ENCODE measurements around the gene TOX3.

The TOX3 gene

DNA sequence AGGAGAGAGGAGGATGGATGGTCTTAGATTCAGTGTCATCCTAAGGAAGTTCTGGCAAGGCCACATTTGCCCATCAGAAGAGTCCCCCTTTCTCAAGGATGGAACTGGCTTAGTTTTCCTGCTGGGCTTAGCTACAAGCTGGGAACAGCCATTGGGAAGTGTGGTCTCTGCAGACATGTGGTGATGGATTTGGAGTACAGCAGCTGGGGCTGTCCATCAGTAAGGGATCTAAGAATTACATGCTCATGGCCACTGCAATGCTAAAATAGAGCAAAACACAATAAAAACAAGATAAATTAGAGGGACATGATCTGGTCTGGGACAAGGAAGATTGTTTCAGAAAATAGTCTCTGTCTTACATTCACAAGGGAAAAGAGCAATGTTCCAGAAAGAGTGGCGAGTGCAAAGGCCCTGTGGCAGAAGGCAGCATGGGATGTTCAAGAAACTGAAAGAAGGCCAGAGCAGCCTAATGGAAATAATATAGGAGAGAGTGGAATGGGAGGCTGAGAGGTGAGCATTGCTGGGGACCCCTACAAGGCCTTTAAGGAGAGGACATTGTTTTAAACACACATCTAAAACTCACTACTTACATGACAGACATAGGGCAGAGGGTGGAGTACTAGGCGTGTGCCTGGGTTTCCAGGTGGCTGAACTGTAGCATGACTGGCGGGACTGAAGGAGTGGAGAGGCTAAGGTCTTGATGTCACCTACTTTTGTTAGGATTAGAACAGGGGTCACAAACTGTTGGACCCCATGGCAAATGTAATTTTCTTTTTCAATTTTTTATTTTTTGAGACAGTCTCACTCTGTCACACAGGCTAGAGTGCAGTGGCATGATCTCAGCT, 17.0 kb upstream of the TOX3 start:
- DNase-seq (ENCODE audit: low read depth): no peak

DNA sequence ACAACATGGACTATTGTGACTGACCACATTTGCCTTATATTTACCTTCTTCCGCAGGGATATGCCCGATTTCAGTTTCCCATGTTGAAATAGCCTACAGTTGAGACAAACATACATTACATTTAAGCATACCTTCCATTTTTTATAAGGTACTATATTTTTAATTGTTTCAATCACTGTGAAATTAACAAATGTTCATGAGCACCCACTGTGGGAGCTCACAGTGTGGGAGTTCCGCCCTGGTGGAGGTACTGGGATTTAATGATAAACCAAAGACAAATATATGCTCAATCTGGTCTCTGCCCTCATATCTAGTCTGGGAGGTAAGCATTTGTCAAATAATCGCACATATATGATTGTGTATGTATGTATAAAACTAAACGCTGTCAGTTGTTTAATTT, 15.8 kb upstream of the TOX3 start:
- DNase-seq (ENCODE audit: low read depth): no peak

DNA sequence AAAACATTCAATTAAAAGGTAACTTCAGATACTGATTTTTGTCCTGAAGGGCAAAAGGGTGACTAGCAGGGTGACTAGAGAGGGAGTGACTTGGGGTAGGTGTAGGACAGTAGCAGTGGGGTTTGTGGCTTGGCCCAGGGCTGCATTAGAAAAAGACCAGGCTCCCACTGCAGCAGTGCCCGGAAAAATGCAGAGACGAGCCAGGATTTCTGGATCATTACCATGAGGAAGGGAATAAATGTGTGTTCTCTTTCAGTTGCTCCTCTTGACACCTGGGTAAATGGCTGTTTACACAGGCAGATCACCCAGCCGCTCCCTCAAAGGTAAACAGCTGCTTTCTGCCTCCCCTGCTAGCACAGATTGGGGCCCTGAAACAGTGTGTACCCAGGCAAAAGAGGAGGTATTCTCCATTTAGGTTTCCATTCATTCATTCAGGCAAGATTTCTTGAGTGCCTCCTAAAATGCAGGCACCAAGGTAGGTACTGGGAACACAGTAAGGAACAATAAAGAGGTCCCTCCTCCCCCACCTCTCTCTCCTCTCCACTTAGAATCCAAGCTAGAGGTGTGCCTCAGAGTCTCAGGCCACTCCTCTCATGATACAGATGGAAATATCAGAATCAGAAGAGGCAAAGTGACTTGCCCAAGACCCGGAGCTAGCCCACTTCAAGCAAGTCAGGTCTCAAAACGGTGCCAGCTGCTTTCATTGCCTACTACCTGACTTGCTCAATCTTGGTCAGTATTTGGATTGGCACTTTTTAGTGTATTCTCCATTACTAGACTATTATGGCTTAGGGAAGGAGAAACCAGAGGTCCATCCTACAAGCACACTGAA, 15.2 kb upstream of the TOX3 start:
- DNase-seq (ENCODE audit: low read depth): no peak

DNA sequence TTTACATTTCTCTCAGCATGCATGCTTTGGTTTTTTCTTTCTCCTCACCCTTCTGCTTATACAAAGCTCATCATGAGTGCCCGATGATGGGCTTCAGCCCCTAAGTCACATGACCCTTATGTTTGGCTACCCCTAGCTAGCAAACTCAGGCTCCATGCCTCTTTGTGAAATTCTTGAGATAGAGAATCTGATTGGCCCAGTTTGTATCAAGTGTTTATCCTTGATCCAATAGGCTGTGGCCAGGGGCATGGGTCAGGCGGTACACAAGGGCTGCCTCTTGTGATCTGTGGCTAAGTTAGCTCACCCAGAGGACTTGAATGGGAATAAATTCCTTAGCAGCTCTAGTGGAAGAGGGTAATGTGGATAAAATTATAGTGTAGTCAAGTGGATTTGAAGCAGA, 11.5 kb upstream of the TOX3 start:
- DNase-seq (ENCODE audit: low read depth): no peak

DNA sequence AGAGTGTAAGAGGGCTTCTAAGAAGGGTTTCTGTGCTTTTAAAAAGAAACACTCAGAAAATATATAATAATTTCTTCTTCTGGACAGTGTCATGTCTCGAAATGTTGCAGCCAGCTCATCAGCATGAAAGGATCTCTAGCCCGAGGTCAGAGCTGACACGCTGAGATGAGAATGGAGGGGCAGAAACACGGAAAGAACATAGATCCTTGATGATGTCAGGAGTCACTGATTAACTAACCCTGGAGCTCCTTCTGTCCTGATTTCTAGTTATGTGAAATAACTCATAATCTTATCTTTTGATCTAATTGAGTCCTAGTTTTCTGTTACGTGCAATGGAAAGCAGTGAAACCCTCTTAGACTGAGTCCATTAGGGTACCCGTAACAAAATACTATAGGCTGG, 10.3 kb upstream of the TOX3 start:
- no peak for DNase-seq (ENCODE audit: low read depth)

DNA sequence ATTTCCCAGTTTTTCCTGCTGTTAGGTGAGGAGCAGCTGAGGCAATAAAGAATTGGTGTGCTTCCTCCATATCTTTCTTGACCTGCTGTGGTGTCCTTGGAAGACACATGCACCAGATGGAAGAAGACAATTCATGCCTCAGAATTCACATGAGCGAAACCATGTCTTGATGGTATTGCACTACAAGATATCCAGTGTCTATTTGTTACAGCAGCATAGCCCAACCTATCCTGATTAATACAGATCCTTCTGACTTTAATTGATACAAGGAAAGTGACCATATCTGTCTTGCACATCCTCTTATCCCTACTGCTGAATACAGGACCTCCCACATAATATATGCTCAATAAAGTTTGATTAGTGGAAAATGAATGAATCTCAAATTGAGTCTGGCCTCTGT, 9.1 kb upstream of the TOX3 start:
- DNase-seq (ENCODE audit: low read depth): no peak

DNA sequence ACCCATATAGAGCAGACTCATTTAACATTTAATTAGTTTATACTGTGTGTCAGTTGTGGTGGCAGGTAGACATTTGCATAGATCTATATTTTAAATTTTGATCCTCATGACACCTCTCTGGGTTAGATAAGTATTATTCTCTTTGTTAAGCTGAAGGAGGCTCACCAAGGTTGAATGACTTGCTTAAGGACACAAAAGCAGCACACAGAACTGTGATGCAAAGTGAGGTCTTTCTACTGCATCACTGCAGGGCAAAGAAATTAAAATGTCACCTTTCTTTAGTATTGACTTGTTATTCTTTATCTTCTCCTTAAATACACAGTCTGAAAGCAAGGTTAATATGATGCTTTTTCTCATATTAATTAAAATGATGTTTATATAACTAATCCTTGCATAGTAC, 8.6 kb upstream of the TOX3 start:
- no peak for DNase-seq (ENCODE audit: low read depth)

DNA sequence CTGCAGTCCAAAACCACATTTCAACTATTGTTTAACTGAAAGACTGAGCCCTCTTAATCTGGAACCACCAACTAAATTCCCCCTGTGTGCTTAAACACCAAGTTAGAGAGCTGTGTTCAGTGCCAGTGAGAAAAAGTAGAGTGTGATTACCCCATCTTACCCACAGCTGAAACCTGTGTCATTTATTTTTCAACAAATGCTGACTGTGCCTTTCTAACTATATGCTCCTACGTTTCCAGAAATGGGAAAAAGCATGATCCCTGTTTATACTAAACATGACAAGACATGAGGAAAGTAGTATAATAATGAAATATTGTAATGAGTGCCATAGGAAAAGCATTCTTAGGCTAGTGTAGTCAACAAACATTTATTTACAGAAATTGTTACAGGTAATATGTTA, 7.4 kb upstream of the TOX3 start:
- DNase-seq (ENCODE audit: low read depth): no peak

DNA sequence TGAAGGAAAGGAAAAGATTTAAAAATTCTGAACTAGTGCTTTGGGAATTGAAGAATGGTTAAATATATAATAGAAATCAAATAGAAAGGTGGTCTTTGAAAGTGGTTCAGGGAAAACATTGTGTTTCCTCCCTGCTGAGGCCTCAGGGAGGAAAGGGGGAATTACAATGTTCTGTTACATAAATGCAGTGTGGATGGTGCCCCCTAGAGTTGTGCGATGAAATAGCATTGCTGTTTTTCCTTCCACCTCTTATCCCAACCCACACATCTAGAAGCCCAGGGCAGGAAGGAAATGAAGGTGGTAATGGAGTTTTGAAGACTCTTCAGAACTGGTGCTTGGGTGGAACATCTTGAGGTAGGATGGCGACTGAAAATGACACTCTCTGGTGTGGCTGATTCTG, 6.4 kb upstream of the TOX3 start:
- no peak for DNase-seq (ENCODE audit: low read depth)

DNA sequence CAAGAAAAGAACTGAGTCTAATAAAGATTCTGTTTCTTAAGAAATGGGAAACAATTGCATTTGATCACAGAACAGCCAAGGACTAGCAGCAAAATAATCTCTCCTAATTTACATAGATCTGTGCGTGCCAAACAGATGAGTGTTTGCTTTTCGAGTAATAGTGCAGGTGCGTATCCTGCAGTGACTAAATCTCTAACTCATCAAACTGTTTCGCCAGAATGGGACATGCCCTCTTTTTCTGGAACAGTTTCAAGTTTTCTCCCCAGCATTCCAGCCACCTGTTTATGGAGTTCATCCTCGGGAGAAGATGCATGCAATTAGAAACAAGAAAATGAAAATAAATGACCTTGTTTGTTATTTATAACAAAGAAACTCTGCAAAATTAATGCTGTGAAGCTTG, 5.7 kb upstream of the TOX3 start:
- DNase-seq (ENCODE audit: low read depth): no peak

DNA sequence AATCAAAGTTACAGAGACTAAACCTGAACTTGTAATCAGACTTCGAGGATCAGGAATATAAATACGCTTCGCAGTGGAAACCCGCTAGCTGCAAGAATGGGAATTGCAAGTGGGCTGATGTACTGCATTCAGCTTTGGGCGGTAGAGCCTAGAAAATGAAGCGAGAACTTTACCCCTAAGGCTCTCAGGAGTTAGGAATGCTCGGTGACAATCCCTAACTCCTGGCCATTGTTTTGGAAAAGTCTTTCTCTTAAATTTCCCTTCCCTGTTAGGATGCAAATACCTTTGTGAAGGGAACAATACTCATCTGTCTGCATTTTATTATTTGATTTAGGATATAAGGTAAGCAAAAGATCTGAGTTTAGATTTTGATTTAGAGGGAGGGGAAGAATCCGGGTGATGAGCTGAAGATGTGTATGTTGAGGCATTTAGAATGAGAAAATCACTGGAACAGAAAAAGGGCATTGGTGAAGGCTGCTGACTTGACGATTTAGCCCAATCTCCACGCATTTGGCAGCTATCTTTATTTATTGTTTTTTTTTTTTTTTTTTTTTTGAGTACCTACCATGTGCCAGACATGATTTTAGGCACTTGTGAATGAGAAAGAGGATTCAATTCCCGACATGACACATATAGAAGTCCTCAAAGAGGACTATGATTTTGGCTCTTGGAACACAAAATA, 2.2 kb upstream of the TOX3 start:
- DNase-seq (ENCODE audit: low read depth): no peak

DNA sequence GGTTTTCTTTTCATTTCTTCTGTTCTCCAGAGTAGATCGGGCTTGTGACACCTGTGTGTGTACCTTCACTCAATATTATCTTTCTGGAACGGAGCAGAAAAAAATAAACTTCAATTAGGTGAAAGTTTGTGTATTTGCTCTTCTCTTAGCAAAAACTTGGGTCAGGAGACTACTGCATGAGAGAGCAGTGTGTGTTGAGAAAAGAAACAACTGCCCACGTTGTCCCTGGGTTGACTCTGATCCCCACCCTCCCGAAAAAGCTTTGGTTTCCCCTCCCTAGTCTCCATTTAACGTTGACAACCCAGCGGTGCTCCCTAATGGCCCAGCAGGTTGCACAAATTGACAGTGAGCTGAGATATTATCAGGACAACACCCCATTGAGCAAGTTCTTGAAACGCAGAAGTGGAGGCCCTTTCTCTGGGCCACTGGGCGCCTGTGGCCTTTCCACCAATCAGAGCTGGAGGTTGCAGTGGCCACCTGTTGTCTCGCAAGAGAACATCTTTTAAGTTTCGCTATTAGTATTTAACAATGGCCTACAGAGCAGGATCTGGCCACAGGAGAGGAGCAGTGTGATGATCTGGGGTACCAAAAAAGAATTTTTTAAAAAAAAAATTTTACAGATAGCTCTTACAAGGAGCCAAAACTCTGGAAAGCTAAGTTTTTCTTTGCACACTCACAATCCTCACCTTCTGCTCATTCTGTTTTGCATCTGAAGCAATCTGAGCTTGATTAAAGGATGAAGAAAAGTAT, 1.5 kb upstream of the TOX3 start:
- DNase-seq (ENCODE audit: low read depth): no peak

DNA sequence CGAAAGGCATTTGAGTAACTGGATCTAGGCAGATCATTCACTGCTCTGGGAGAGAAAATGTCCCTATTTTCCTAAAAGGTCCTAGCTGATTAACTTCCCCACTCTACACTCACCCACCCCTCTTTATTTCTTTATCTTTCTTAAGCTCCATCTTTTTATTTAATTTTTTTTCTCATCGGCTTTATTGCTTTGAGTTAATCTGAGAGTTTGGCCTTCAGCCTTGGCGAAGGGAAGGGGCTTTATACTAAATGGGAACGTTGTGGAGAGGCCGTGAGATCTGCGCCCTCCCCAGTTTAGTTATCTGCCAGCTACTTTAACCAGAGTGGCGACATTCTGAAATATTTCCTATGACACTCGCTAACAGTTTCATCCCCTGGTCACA, 882 bp upstream of the TOX3 start:
- no peak for DNase-seq (ENCODE audit: low read depth)

DNA sequence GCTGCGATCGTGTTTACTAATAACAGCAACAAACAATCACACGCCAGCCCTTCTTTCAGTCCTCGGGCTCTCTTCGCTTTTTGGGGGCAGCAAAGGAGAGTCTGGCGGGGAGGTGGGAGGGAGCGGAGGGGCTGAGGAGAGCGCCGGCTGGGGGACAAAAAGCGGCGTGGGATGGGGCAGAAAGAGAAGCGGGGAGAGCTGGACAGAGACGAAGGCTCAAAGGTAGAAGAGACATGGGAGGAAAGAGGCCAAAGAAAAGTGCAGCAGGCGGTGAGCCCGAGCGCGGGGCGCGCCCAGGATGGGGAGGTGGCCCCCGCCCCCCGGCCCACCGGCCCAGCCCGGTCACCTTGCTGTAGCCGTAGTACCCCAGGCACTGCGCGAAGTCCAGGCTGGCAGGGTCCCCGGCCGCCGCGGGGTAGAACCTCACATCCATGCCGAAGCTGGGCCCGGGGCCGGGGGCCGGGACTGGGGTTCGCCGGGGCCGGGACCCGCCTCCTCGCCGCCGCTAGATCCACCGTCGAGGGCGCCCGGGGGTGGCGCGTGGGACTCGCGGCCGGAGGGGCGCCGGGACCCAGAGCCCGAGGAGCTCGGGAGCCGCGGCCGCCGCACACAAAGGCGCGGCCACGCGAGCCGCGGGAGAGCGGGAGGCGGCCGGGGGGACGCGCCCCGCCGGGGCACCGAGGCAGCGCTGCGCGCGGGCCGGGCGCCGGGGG, 496 bp downstream of the TOX3 start:
- no peak for DNase-seq (ENCODE audit: low read depth)

DNA sequence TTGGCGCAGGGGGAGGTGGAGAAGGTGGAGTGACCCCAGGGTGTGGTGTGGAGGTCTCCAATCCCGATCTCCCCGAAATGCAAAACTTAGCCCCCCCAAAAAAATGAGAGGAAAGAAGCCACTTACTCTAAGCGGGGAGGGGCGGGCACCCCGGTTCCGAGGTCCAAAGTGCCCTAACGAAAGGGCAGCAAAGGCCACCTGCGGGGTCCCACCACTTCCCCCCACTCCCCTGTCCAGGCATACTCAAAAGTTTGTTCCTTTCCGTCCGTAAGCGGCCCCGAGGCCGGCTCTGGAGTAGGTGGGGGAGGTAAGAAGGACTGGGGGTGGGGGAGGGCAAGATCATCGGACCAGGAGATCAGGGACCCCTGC, 1.1 kb downstream of the TOX3 start:
- no peak for DNase-seq (ENCODE audit: low read depth)

DNA sequence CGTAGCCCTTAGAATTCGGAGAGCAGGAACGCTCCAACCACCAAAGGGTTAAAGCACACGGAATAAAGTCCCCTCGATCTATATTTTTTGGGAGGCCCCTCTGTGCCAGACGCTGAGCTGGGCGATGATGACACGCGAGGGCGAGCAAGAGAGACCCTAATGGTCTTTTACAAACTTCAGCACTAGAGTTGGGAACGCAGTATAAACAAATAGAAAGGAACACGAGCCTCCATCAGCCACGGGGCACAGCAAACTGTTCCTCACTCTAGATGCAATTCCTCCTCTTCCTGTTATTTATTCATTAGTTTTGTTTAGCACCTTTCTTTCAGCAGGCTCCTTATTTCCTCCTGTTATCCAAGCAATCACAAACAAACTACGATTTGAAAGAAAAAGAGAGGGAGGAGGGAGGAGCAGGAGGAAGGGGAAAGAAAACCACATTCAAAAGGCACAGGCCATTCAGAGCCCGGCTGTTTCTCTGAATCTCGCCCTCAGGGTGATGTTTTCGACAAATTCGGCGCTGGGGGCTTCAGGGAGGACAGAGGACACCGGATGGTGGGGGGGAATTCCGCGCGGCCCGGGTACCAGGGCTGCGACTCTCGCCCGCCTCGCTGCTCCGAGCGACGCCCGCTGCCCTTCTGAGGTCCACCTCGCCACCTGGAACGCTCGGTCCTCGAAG, 1.6 kb downstream of the TOX3 start:
- DNase-seq (ENCODE audit: low read depth): no peak

DNA sequence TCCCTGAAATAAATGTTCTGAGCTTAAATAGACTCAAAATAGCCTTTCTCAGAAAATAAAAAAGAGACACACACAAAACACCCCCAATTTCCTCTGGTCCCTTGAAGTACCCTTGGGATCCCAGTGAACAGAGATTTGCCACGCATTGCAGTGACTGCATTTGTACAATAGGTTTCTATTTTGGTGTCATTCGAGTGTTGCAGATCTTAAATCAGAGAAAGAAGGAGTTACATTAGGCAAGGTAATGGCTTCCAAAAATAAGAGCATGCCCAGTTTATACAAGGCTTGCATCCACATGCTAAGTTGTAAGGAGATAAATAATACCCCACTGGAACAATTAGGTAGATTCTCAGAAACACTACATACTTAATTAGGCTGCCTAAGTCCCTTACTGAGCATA, 2.2 kb downstream of the TOX3 start:
- DNase-seq (ENCODE audit: low read depth): no peak

DNA sequence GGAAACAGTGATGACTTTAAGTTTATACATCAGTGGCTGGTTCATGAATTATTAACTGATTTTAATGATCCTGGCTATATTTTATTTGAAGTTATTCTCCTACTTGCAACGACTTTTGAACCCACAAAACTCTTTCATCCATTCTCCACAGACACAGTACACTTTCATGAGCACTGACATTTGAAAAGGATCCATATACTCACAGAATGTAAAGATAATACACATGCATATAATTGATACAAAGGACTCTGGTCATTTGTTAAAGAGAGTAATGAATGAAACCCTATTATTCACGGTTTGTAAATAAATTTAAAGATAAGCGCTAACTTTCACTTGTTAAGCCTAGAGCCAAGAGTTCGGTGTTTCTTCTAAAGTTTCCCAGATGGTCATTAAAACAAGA, 3.3 kb downstream of the TOX3 start:
- DNase-seq (ENCODE audit: low read depth): no peak

DNA sequence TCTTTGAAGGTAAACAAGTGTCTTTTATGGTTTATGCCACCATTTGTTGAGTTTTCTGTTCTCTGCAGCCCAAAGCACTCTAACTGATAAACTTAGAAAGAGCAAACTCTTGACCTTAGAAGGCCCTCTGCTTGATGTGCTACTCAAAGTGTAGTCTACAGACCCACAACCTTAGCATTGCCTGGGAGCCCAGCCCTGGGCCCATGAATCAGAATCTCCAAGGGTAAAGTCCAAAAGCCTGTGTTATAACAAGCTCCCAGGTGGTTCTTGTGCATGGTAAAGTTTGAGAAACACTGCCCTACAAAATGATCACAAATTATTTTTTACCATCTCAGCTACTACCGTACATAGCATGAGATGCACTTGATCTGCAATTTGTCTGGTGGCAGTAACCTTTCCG, 6.0 kb downstream of the TOX3 start:
- no peak for DNase-seq (ENCODE audit: low read depth)

DNA sequence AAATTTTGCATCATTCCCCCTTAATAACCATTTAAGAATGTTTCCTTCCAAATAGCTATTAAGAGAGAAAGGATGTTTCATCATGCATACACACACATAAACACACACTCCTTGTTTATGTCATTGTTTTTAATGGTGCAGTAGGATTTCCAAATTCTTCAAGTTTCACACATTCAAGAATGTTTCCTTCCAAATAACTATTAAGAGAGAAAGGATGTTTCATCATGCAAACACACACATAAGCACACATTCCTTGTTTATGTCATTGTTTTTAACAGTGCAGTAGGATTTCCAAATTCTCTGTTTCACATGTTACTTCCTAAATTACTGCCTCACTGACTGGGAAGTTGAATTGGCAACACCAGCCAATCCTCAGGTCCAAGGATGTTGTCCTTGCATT, 7.8 kb downstream of the TOX3 start:
- no peak for DNase-seq (ENCODE audit: low read depth)

DNA sequence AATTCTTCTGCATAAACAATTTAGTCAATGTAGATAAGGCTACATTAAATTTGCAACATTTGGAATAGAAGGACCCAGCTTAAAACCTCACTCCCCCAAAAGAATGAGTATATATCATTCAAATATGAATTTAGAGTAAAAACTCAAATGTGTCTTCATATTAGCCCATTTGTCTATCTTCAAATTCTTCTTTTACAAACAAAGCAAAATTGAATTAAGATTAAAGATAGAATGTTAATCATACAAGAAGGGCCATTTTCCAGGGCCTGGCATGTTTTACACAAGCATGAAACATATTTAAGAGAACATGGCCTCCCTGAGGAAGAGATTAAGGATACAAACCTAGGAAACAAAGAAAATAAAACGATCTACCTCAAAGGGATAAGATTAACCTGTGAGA, 8.4 kb downstream of the TOX3 start:
- DNase-seq (ENCODE audit: low read depth): no peak
